DOHH2 (cell line): Measurements from ENCODE around the gene GMEB2.

ENCODE experiments used
- EZH2phosphoT487 ChIP-seq: fragments of 200-600 bp; sonication (generic); IDR thresholded peaks from 2 replicates; pipeline ENCODE4 v1.6.1; 2017; ENCODE audit warnings: borderline replicate concordance, mild to moderate bottlenecking, antibody characterized with exemption, low read length, moderate library complexity, mixed read lengths
- TF ChIP-seq, protein P1 (sequence below): fragments of 200-600 bp; sonication (generic); IDR thresholded peaks from one replicate; pipeline ENCODE4 v1.5.1; 2014; ENCODE audit warnings: antibody characterized with exemption, mild to moderate bottlenecking, low read depth, low read length; ENCODE audit not compliant: poor library complexity, severe bottlenecking

DNA sequence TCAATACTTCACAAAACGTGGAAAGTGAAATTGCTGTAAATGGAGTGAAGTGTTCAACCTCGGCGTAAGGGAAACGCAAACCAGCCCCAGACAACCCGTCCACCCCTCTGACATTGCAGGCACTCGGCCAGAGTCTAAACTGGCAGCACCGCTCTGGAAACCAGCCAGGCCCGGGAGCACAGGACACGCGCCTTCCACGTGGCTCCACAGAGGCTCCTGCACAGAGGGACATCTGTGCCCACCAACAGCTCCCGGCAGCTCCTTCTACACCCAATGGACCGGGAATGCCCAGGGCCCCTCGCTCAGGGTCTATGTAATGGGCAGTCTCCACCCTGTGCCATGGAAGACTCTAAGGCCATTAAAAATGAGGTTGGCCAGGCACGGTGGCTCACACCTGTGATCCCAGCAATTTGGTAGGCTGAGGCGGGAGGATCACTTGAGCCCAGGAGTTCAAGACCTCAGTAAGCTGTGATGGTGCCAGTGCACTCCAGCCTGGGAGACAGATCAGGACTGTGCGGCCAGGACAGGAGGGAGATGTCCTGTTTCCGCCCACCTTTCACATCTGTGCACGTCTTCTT, 49.5 kb downstream of the GMEB2 start:
- TF ChIP-seq, protein P1, sequence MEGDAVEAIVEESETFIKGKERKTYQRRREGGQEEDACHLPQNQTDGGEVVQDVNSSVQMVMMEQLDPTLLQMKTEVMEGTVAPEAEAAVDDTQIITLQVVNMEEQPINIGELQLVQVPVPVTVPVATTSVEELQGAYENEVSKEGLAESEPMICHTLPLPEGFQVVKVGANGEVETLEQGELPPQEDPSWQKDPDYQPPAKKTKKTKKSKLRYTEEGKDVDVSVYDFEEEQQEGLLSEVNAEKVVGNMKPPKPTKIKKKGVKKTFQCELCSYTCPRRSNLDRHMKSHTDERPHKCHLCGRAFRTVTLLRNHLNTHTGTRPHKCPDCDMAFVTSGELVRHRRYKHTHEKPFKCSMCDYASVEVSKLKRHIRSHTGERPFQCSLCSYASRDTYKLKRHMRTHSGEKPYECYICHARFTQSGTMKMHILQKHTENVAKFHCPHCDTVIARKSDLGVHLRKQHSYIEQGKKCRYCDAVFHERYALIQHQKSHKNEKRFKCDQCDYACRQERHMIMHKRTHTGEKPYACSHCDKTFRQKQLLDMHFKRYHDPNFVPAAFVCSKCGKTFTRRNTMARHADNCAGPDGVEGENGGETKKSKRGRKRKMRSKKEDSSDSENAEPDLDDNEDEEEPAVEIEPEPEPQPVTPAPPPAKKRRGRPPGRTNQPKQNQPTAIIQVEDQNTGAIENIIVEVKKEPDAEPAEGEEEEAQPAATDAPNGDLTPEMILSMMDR = no peak
- no peak for TF ChIP-seq EZH2phosphoT487
